Kidney epithelial cell (primary cell): ENCODE results near the gene AMER3. TPM values are rescaled to one million over a fixed set of nuclear protein-coding genes. Genes with fewer than 3 reads are reported as not detected.

Experiments
- DNase-seq: peaks from one replicate; pipeline ENCODE4 v3.0.0-alpha.2; 2010; ENCODE audit warnings: low read depth
- H3K27me3 ChIP-seq: 2 replicates; pipeline ENCODE4 v1.6.0; 2011; ENCODE audit warnings: low read length; ENCODE audit not compliant: control insufficient read depth, insufficient read depth
- H3K36me3 ChIP-seq: 2 replicates; pipeline ENCODE4 v1.5.1; 2011; ENCODE audit warnings: low read length; ENCODE audit not compliant: control insufficient read depth, insufficient read depth
- H3K4me3 ChIP-seq: 2 replicates; pipeline ENCODE4 v1.5.1; 2011; ENCODE audit warnings: low read depth, mild to moderate bottlenecking, control low read depth, low read length
- total RNA-seq: library from RNA; depleted of rRNA; stranded (reverse); fragments of >200 nt; gene quantifications from 2 replicates; pipeline ENCODE4 v1.2.3, GENCODE V29; 2015
- TF ChIP-seq, protein P1 (sequence below): IDR thresholded peaks from 2 replicates; pipeline ENCODE4 v1.5.1; 2011; ENCODE audit warnings: mild to moderate bottlenecking, moderate library complexity, low read length, control low read depth, inconsistent platforms; ENCODE audit not compliant: insufficient read depth, poor library complexity, severe bottlenecking

The AMER3 gene
- total RNA-seq, 1 donor from 2014 or later: not detected

DNA sequence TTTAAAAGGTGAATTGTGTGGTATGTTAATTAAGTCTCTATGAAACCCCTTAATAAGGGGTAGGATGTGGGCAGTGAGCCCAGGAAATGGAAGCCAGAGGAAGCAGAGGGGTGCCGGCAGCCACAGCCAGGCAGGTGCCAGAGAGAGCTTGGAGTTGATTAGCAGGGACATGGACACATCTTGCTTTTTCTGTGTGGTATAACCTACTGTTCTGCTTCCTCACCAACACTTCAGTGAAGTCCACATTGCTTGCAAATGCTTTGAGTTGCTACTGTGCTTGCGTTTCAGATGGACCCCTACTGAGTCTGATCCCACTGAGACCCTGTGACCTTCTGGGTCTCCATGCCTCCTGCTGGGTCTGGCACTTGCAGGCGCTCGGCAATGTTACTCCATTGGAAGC is 51.0 kb downstream of the AMER3 start:
- Histone ChIP-seq H3K4me3 (no peak overlapping the region), H3K27me3 (no peaks in the 10 kb centered on the region), H3K36me3 (no peaks in the 10 kb centered on the region)
- TF ChIP-seq, protein P1, sequence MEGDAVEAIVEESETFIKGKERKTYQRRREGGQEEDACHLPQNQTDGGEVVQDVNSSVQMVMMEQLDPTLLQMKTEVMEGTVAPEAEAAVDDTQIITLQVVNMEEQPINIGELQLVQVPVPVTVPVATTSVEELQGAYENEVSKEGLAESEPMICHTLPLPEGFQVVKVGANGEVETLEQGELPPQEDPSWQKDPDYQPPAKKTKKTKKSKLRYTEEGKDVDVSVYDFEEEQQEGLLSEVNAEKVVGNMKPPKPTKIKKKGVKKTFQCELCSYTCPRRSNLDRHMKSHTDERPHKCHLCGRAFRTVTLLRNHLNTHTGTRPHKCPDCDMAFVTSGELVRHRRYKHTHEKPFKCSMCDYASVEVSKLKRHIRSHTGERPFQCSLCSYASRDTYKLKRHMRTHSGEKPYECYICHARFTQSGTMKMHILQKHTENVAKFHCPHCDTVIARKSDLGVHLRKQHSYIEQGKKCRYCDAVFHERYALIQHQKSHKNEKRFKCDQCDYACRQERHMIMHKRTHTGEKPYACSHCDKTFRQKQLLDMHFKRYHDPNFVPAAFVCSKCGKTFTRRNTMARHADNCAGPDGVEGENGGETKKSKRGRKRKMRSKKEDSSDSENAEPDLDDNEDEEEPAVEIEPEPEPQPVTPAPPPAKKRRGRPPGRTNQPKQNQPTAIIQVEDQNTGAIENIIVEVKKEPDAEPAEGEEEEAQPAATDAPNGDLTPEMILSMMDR: no peak
- DNase-seq: no peak

DNA sequence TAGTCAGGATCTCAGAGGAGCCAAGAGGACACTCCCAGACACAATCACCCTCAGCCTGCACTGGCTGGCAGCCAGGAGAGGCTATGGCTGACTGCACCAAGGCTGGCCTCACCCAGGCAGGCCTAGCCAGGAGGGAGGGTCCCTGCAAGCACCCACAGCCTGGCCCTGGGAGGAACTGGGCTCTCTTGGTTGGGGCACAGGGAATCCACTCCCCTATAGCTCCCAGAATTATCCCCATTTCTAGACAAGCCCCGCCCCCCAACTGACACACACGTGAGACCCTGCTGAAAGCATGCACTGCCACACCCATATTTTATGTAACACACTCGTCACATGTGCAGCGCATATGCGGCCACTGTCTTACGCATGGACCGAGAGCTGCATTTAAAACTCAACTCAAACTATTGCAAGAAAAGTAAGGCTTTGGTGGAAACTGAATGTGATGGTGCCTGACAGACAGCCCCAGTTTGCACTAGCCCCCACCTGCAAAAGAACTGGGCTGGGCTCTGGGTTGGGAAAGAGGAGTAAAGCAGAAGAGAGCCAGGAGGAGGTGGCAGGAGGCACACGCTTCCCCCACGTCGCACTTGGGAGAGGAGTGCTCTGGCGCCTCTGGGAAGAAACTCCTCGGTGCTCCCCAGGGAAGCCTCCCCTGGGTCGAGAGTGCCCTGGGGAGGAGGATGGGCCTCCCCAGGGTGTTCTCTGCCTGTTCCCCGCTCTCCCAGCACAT is 52.5 kb downstream of the AMER3 start:
- Histone ChIP-seq H3K4me3 (no peak overlapping the region), H3K27me3 (no peaks in the 10 kb centered on the region), H3K36me3 (no peaks in the 10 kb centered on the region)
- TF ChIP-seq, protein P1: no peak
- DNase-seq: no peak

DNA sequence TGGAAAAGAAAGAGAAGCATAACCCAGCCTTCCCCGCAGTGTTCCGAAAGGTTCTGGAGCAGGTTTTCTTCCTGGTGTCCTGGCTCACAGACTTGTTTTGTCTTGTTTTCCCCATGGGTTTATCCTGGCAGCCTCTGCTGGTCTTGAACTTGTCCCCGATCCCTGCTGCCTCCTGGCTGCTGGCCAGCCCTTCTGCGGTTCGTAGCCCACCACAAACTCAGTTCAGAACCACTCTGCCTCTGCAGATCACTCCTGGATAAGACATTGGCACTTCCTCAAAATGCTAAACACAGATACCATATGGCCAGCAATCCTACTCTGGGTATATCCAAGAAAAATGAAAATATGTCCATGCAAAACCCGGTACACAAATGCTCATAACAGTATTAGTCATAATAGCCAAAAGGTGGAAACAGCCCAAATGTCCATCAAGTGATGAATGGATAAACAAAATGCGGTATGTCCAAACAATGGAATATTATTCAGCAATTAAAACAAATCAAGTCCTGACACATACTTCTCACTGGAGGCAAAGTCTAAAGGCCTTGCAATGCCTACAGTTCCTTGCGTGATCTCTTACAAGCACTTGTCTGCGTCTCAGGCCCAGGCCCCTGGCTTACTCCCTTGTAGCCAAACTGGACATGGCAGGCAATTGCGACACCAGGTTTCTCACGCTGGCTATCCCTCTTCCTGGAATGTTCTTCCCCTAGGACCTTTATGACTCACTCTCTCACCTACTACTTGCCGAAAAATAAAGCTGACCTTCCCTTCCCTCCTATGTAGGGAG is 53.3 kb downstream of the AMER3 start:
- no peak overlapping the region for H3K4me3 ChIP-seq
- TF ChIP-seq, protein P1: no peak
- no peaks in the 10 kb centered on the region for H3K36me3 ChIP-seq
- H3K27me3 ChIP-seq: no peaks in the 10 kb centered on the region
- no peak for DNase-seq

DNA sequence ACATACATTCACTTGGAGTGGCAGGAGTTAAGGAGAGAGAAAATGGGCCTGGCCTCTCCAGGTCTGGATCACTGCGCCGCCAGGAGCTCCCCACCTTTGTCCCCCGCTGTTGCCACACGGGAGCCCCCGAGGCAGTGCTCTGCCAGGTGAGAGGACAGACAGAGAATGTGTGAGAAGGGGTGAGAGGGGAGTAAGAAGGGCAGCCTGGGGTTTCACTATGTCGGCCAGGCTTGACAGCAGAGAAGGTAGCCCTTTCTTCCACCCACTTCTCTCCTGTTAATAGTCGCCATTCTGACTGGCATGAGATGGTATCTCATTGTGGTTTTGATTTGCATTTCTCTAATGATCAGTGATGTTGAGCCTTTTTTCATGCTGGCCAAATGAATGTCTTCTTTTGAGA is 55.1 kb downstream of the AMER3 start:
- no peak overlapping the region for H3K4me3 ChIP-seq
- H3K27me3 ChIP-seq: no peaks in the 10 kb centered on the region
- TF ChIP-seq, protein P1: no peak
- no peak for DNase-seq
- H3K36me3 ChIP-seq: no peaks in the 10 kb centered on the region

DNA sequence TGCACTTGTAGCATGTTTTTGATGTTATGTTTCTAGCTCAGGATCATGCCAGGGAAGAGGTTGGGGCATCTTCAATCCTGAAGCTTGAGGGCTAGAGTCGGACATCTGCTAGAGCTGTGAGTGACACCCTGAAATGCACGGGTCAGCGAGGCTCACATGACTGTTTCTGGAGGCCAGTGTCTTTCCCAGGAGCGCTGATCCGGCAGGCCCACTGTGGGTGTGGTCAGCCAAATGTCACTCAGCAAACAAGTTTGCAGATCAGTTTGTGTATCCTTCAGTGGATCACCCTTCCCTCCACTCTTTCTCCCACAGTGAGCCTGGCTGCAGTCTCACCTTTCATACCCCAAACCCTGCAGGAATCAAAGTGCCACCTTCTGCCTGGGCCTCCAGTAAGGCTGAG is 58.4 kb downstream of the AMER3 start:
- DNase-seq: no peak
- no peak overlapping the region for H3K4me3 ChIP-seq
- no peaks in the 10 kb centered on the region for H3K36me3 ChIP-seq
- H3K27me3 ChIP-seq: no peaks in the 10 kb centered on the region
- TF ChIP-seq, protein P1: no peak
